MCF 10A (cell line): ENCODE results near the gene OR51I2. TPM values are rescaled to one million over a fixed set of nuclear protein-coding genes. Genes with fewer than 3 reads are reported as not detected.

Source experiments
- BruUV-seq: library from RNA; stranded (reverse); fragments of 400-500 nt; replicated peaks from 2 replicates; lab custom pipeline; 2021; lab: Mats Ljungman, UMichigan
- CTCF ChIA-PET: fragments of 300-600 bp; sonication (Branson Sonifier 250); formaldehyde crosslinking; extraction: SDS; loops from one replicate; lab custom pipeline; 2021; ENCODE audit warnings: antibody characterized with exemption, inconsistent platforms; lab: Yijun Ruan, JAX
- POLR2A ChIA-PET: fragments of 300-600, 350-650 bp; sonication (Branson Sonifier 250); formaldehyde crosslinking; extraction: SDS; loops from one replicate; lab custom pipeline; 2020; ENCODE audit warnings: antibody characterized with exemption, inconsistent platforms; lab: Yijun Ruan, JAX
- DNase-seq: peaks from one replicate; pipeline ENCODE4 v3.0.0-alpha.2; 2018; ENCODE audit not compliant: unreplicated experiment
- H3K27ac Mint-ChIP-seq: one replicate; pipeline ENCODE4 v1.8.0; 2022; ENCODE audit warnings: mild to moderate bottlenecking, low read depth, mixed read lengths; ENCODE audit not compliant: unreplicated experiment
- H3K27me3 Mint-ChIP-seq: one replicate; pipeline ENCODE4 v1.8.0; 2022; ENCODE audit warnings: mixed read lengths; ENCODE audit not compliant: insufficient read depth, unreplicated experiment
- H3K36me3 Mint-ChIP-seq: one replicate; pipeline ENCODE4 v1.8.0; 2022; ENCODE audit warnings: mild to moderate bottlenecking, moderate library complexity, mixed read lengths; ENCODE audit not compliant: insufficient read depth, unreplicated experiment
- H3K4me1 Mint-ChIP-seq: one replicate; pipeline ENCODE4 v1.8.0; 2022; ENCODE audit warnings: mixed read lengths; ENCODE audit not compliant: insufficient read depth, unreplicated experiment
- H3K4me3 Mint-ChIP-seq: one replicate; pipeline ENCODE4 v1.8.0; 2022; ENCODE audit warnings: mild to moderate bottlenecking, moderate library complexity, mixed read lengths; ENCODE audit not compliant: unreplicated experiment
- H3K9me3 Mint-ChIP-seq: one replicate; pipeline ENCODE4 v1.8.0; 2022; ENCODE audit warnings: mixed read lengths; ENCODE audit not compliant: unreplicated experiment
- intact Hi-C: fragments of 100-400 bp; cut with micrococcal nuclease; formaldehyde crosslinking; loops from 2 replicates; pipeline ENCODE4 v1.14.1; 2022
- total RNA-seq: library from RNA; stranded (reverse); gene quantifications from 2 replicates; pipeline ENCODE4 v1.2.3, GENCODE V29; 2022
- TF ChIP-seq, protein P1 (sequence below): fragments of 200-600 bp; IDR thresholded peaks from one replicate; pipeline ENCODE4 v1.8.0; 2022; ENCODE audit warnings: antibody characterized with exemption, mild to moderate bottlenecking; ENCODE audit not compliant: unreplicated experiment

Gene OR51I2
- total RNA-seq, 1 experiment from 2014 or later: not detected

DNA sequence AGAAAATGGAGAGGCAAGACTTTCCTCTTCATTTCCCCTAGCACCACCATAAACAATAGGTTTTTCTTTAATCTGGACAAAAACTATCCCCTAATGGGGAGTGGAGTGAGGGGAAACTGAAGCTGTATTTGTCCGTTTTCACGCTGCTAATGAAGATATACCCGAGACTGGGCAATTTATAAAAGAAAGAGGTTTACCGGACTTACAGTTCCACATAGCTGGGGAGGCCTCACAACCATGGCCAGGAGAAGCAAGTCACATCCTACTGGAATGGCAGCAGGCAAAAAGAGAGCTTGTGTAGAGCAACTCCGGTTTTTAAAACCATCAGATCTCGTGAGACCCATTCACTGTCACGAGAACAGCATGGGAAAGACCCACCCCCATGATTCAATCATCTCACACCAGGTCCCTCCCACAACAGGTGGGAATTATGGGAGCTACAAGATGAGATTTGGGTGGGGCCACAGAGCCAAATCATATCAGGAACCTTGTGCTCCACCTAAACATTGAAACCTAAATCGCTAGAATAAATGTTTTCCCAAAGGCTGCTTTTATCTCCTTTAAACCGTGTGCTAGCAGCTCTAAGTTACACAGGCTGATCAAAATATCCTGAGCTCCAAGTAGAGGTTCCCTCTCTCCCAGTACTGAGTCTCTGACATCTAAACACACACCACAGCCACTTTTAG, 56.4 kb downstream of the OR51I2 start:
- H3K4me3 Mint-ChIP-seq: no peak overlapping the region
- H3K4me1 Mint-ChIP-seq: no peaks in the 10 kb centered on the region
- POLR2A ChIA-PET: no interaction called here
- CTCF ChIA-PET: interaction anchor here (0.8 to 1.3 kb wide), 2 partner anchors 12 to 966 kb away, joined by 3 to 5 read pairs; no protein-coding TSS in a partner anchor
- no peaks in the 10 kb centered on the region for H3K9me3 Mint-ChIP-seq
- TF ChIP-seq, protein P1, sequence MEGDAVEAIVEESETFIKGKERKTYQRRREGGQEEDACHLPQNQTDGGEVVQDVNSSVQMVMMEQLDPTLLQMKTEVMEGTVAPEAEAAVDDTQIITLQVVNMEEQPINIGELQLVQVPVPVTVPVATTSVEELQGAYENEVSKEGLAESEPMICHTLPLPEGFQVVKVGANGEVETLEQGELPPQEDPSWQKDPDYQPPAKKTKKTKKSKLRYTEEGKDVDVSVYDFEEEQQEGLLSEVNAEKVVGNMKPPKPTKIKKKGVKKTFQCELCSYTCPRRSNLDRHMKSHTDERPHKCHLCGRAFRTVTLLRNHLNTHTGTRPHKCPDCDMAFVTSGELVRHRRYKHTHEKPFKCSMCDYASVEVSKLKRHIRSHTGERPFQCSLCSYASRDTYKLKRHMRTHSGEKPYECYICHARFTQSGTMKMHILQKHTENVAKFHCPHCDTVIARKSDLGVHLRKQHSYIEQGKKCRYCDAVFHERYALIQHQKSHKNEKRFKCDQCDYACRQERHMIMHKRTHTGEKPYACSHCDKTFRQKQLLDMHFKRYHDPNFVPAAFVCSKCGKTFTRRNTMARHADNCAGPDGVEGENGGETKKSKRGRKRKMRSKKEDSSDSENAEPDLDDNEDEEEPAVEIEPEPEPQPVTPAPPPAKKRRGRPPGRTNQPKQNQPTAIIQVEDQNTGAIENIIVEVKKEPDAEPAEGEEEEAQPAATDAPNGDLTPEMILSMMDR: no peak
- peaks cover 20% of the 10 kb centered on the region for H3K27me3 Mint-ChIP-seq
- BruUV-seq: no TSS peak
- DNase-seq: no peak
- no peak overlapping the region for H3K27ac Mint-ChIP-seq
- H3K36me3 Mint-ChIP-seq: no peaks in the 10 kb centered on the region
- intact Hi-C loops: no loop called here

Other genes with a start within 250 kb of the OR51I2 start
- not detected in 2 replicates for gene OR51V1, start 248.6 kb upstream of the OR51I2 start, total RNA-seq
- not detected in 2 replicates for gene HBB, start 222.3 kb upstream of the OR51I2 start, total RNA-seq
- not detected in 2 replicates for gene HBD, start 214.8 kb upstream of the OR51I2 start, total RNA-seq
- not detected in 2 replicates for gene HBG1, start 199.5 kb upstream of the OR51I2 start, total RNA-seq
- gene HBG2, start 194.5 kb upstream of the OR51I2 start, total RNA-seq: not detected in 2 replicates
- gene HBE1, start 179.4 kb upstream of the OR51I2 start, total RNA-seq: not detected in 2 replicates
- not detected in 2 replicates for gene OR51B4, start 147.4 kb upstream of the OR51I2 start, total RNA-seq
- not detected in 2 replicates for gene OR51B2, start 125.0 kb upstream of the OR51I2 start, total RNA-seq
- gene OR51B5, start 105.8 kb upstream of the OR51I2 start, total RNA-seq: not detected in 2 replicates
- gene OR51B6, start 97.8 kb upstream of the OR51I2 start, total RNA-seq: not detected in 2 replicates
- gene OR51M1, start 65.5 kb upstream of the OR51I2 start, total RNA-seq: not detected in 2 replicates
- gene OR51Q1, start 27.2 kb upstream of the OR51I2 start, total RNA-seq: not detected in 2 replicates
- not detected in 2 replicates for gene OR51I1, start 7.8 kb upstream of the OR51I2 start, total RNA-seq
- not detected in 2 replicates for gene OR52D1, start 39.4 kb downstream of the OR51I2 start, total RNA-seq
- gene UBQLN3, start 60.6 kb downstream of the OR51I2 start, total RNA-seq: not detected in 2 replicates
- not detected in 2 replicates for gene UBQLNL, start 67.4 kb downstream of the OR51I2 start, total RNA-seq
- not detected in 2 replicates for gene OR52H1, start 99.2 kb downstream of the OR51I2 start, total RNA-seq
- gene OR52B6, start 131.6 kb downstream of the OR51I2 start, total RNA-seq: not detected in 2 replicates
- gene TRIM6, start 147.3 kb downstream of the OR51I2 start, total RNA-seq: 0.74 and 0.75 TPM in 2 replicates
- 0.96 and 2.1 TPM in 2 replicates for gene TRIM34, start 175.7 kb downstream of the OR51I2 start, total RNA-seq
- 27.9 and 28.6 TPM in 2 replicates for gene TRIM5, start 235.8 kb downstream of the OR51I2 start, total RNA-seq
- gene TRIM22, start 240.5 kb downstream of the OR51I2 start, total RNA-seq: 24.1 and 26.0 TPM in 2 replicates